Activated T-helper 2 cell treated with anti-CD3 and anti-CD28 coated beads, Interferon-gamma antibody, Interleukin-2, Interleukin-4, amounts not matched to agents 10 μg/mL and 5 μg/mL and 100 μg/mL, durations not matched to agents 14 hours and 24 hours and 36 hours (primary cell): ENCODE data around the gene ZNF500. TPM values are rescaled to one million over a fixed set of nuclear protein-coding genes. Genes with fewer than 3 reads are reported as not detected.
A peak's percentile ranks its signal among the peaks of the same experiment; 100 is the strongest.

Experiments
- DNase-seq: peaks from one replicate; pipeline ENCODE4 v3.0.0; 2021; ENCODE audit warnings: low spot score
- H3K27ac Mint-ChIP-seq: one replicate; pipeline ENCODE4 v1.8.0; 2021; ENCODE audit warnings: mixed read lengths
- H3K27me3 Mint-ChIP-seq: one replicate; pipeline ENCODE4 v1.8.0; 2021; ENCODE audit warnings: low read depth, mixed read lengths
- H3K36me3 Mint-ChIP-seq: one replicate; pipeline ENCODE4 v1.8.0; 2021; ENCODE audit warnings: low read depth, mixed read lengths
- H3K4me1 Mint-ChIP-seq: one replicate; pipeline ENCODE4 v1.8.0; 2021; ENCODE audit warnings: low read depth, mixed read lengths
- H3K4me3 Mint-ChIP-seq: one replicate; pipeline ENCODE4 v1.8.0; 2021; ENCODE audit warnings: low read depth, mild to moderate bottlenecking, moderate library complexity, mixed read lengths
- H3K9me3 Mint-ChIP-seq: one replicate; pipeline ENCODE4 v1.8.0; 2021; ENCODE audit warnings: mixed read lengths
- intact Hi-C: fragments of 100-400 bp; cut with micrococcal nuclease; formaldehyde crosslinking; loops from one replicate; pipeline ENCODE4 v1.15.1; 2023
- total RNA-seq: library from RNA; stranded (reverse); gene quantifications from 2 replicates; pipeline ENCODE4 v1.2.3, GENCODE V29; 2022

ZNF500 gene
- total RNA-seq, 1 donor from 2014 or later: 18.1 TPM

- intact Hi-C loops: loop anchor here (1.0 to 2.0 kb wide), 3 partner anchors 35 to 67 kb away; partner anchors contain the start of genes ANKS3, DNAAF8, GLYR1 and UBN1
- Mint-ChIP-seq H3K4me1 (peaks cover 5% of the 10 kb centered on the region), H3K36me3 (peaks cover 16% of the 10 kb centered on the region), H3K27me3 (no peaks in the 10 kb centered on the region), H3K4me3 (peak within 1 kb of the TSS; percentile 81), H3K9me3 (no peaks in the 10 kb centered on the region), H3K27ac (peak within 1 kb of the TSS; percentile 38)
- DNase-seq: peak; percentile 82
Measured at GRCh38 chr16:4801962-4802658, 35.1 kb upstream of the ZNF500 start, which contains the start of gene ROGDI. Gene ROGDI, minus strand, starts transcription at chr16:4802633. Its CDS starts 62 bp downstream, at chr16:4802571.

GRCh38 chr16:4801051-4801961 lies 34.3 kb upstream of the ZNF500 start:
- Mint-ChIP-seq H3K27ac (no peak overlapping the region), H3K36me3 (peaks cover 16% of the 10 kb centered on the region), H3K4me3 (peak overlapping the region; percentile 81), H3K27me3 (no peaks in the 10 kb centered on the region), H3K9me3 (no peaks in the 10 kb centered on the region), H3K4me1 (peaks cover 5% of the 10 kb centered on the region)
- intact Hi-C loops: no loop called here
- DNase-seq: no peak

- peaks cover 16% of the 10 kb centered on the region for H3K36me3 Mint-ChIP-seq
- no peaks in the 10 kb centered on the region for H3K9me3 Mint-ChIP-seq
- intact Hi-C loops: no loop called here
- DNase-seq: no peak
- H3K27ac Mint-ChIP-seq: no peak overlapping the region
- peaks cover 5% of the 10 kb centered on the region for H3K4me1 Mint-ChIP-seq
- peak overlapping the region; percentile 48 for H3K4me3 Mint-ChIP-seq
- H3K27me3 Mint-ChIP-seq: no peaks in the 10 kb centered on the region
Measured at GRCh38 chr16:4800290-4801041, 33.5 kb upstream of the ZNF500 start.

GRCh38 chr16:4799171-4799855 lies 32.4 kb upstream of the ZNF500 start:
- no peak overlapping the region for H3K4me3 Mint-ChIP-seq
- no peak for DNase-seq
- intact Hi-C loops: no loop called here

GRCh38 chr16:4798456-4798855 lies 31.5 kb upstream of the ZNF500 start:
- intact Hi-C loops: no loop called here
- Mint-ChIP-seq H3K36me3 (no peaks in the 10 kb centered on the region), H3K4me1 (peaks cover 4% of the 10 kb centered on the region), H3K27ac (no peak overlapping the region), H3K9me3 (no peaks in the 10 kb centered on the region), H3K27me3 (no peaks in the 10 kb centered on the region), H3K4me3 (no peak overlapping the region)
- no peak for DNase-seq

More at GRCh38 chr16:4799171-4799855, 32.4 kb upstream of the ZNF500 start:
- Mint-ChIP-seq H3K27me3 (no peaks in the 10 kb centered on the region), H3K27ac (no peak overlapping the region), H3K9me3 (no peaks in the 10 kb centered on the region), H3K36me3 (peaks cover 6% of the 10 kb centered on the region), H3K4me1 (peaks cover 5% of the 10 kb centered on the region)

- no peaks in the 10 kb centered on the region for H3K27me3 Mint-ChIP-seq
- no peaks in the 10 kb centered on the region for H3K36me3 Mint-ChIP-seq
- no peak overlapping the region for H3K4me3 Mint-ChIP-seq
- intact Hi-C loops: no loop called here
- no peak for DNase-seq
- no peaks in the 10 kb centered on the region for H3K4me1 Mint-ChIP-seq
- H3K9me3 Mint-ChIP-seq: no peaks in the 10 kb centered on the region
- H3K27ac Mint-ChIP-seq: no peak overlapping the region
Measured at GRCh38 chr16:4797805-4798252, 30.9 kb upstream of the ZNF500 start.

- no peak overlapping the region for H3K4me3 Mint-ChIP-seq
- no peak overlapping the region for H3K27ac Mint-ChIP-seq
- intact Hi-C loops: no loop called here
- H3K36me3 Mint-ChIP-seq: no peaks in the 10 kb centered on the region
- no peaks in the 10 kb centered on the region for H3K4me1 Mint-ChIP-seq
- DNase-seq: no peak
- H3K9me3 Mint-ChIP-seq: no peaks in the 10 kb centered on the region
- H3K27me3 Mint-ChIP-seq: no peaks in the 10 kb centered on the region
Measured at GRCh38 chr16:4796982-4797804, 30.2 kb upstream of the ZNF500 start.

GRCh38 chr16:4795828-4796572 lies 29.0 kb upstream of the ZNF500 start:
- no peaks in the 10 kb centered on the region for H3K9me3 Mint-ChIP-seq
- H3K36me3 Mint-ChIP-seq: no peaks in the 10 kb centered on the region
- intact Hi-C loops: no loop called here
- no peaks in the 10 kb centered on the region for H3K27me3 Mint-ChIP-seq
- H3K4me1 Mint-ChIP-seq: peaks cover 3% of the 10 kb centered on the region
- no peak for DNase-seq
- no peak overlapping the region for H3K4me3 Mint-ChIP-seq
- no peak overlapping the region for H3K27ac Mint-ChIP-seq

- peaks cover 6% of the 10 kb centered on the region for H3K4me1 Mint-ChIP-seq
- H3K27me3 Mint-ChIP-seq: no peaks in the 10 kb centered on the region
Measured at GRCh38 chr16:4795181-4795827, 28.3 kb upstream of the ZNF500 start, which contains the start of gene SMIM22. Gene SMIM22, plus strand, starts transcription at chr16:4795369. Its CDS starts 366 bp downstream, at chr16:4795735.

GRCh38 chr16:4792951-4793513 lies 26.1 kb upstream of the ZNF500 start:
- intact Hi-C loops: no loop called here
- Mint-ChIP-seq H3K36me3 (no peaks in the 10 kb centered on the region), H3K27ac (no peak overlapping the region), H3K9me3 (no peaks in the 10 kb centered on the region), H3K4me3 (no peak overlapping the region), H3K4me1 (peaks cover 6% of the 10 kb centered on the region), H3K27me3 (no peaks in the 10 kb centered on the region)
- no peak for DNase-seq

More at GRCh38 chr16:4795181-4795827, 28.3 kb upstream of the ZNF500 start, which contains the start of gene SMIM22:
- Mint-ChIP-seq H3K36me3 (no peaks in the 10 kb centered on the region), H3K27ac (no peak within 1 kb of the TSS), H3K9me3 (no peaks in the 10 kb centered on the region), H3K4me3 (no peak within 1 kb of the TSS)
- intact Hi-C loops: no loop called here
- DNase-seq: no peak
